Measurements from ENCODE around the gene ADAMTS3.

DNA sequence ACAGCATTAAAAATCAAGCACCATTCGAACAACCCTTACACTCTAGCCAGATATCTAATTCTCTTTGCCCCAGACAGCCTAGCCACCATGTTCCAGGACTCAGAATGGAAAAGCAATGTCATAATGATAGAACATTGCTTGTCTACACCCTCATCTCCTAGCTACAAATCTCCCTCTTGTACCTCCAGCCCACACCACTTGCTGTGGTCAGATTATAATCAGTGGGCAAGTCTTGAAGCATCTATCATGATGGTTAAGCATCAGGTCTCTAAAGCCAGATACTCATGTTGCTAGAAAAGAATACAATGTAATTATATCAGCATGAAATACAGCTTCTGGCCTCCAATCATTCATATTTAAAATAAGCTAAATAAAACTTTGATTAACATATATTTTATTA, 268.9 kb downstream of the ADAMTS3 start:
- TF ChIP-seq SMAD3 (CRISPR knock-in tag; IDR thresholded peaks at IDR 0.05), result no peak
- TF ChIP-seq ZNF530 (CRISPR knock-in tag; IDR thresholded peaks at IDR 0.05; ENCODE audit: low read depth), result no peak
- TF ChIP-seq CAMTA2 (CRISPR knock-in tag; IDR thresholded peaks at IDR 0.05; ENCODE audit: borderline replicate concordance), result no peak
- no peak for TF ChIP-seq POLR2A (IDR thresholded peaks at IDR 0.05; ENCODE audit: insufficient read depth in 1 of 2, low read depth in 2 of 2, low read length in 2 of 2)
- TF ChIP-seq RBM22 (optimal IDR thresholded peaks at IDR 0.05; ENCODE audit: low read length), result no peak
- no peak for TF ChIP-seq ZNF24 (IDR thresholded peaks at IDR 0.05)
- TF ChIP-seq TMF1 (CRISPR knock-in tag; IDR thresholded peaks at IDR 0.05; ENCODE audit: low read depth), result no peak

All from HepG2 (cell line).